ENCODE measurements around the gene PHACTR4. TPM values are rescaled to one million over a fixed set of nuclear protein-coding genes. Genes with fewer than 3 reads are reported as not detected.

The PHACTR4 gene
- total and polyA plus RNA-seq, 2 of the 13 experiments (the other 11 are each of a cell fraction or from before 2014, with no cell fraction given) = 13.9 to 17.1 TPM

DNA sequence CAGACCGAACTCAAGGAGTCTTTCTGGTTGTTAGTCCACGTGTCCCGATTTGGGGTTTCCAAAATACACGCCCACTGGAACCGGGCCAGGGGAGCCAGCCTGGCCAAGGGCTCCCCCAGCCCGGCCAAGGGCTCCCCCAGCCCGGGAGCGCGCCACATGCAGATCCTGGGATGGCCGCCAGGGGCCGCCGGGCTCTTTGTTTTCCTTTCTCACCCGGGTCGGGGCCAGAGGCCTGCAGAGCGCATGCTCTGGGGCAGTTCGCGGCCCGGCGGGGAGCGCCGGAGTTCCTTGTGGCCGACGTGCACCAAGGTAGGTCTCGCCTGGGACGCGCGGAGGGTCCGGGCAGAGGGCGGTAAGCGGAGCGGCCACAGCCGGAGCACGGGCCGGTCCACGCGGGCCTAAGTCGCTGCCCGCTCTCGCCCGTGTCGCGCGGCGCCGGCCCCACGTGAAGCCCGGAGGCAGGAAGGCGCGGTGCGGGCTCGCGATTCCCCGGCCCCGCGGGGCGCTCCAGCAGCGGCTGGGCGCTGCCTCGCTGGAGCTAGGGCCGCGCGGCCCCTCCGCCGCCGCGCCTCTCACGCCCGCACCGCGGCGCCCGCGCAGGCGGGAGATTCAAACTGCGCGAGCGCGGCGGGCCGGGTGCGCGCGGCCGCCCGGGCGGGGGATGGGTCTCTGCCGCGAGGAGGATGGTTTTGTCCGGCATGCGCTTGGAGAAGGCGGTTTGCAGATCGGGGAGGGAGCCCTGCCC, 148.6 kb downstream of the PHACTR4 start (continued):
- TF ChIP-seq, protein P1, sequence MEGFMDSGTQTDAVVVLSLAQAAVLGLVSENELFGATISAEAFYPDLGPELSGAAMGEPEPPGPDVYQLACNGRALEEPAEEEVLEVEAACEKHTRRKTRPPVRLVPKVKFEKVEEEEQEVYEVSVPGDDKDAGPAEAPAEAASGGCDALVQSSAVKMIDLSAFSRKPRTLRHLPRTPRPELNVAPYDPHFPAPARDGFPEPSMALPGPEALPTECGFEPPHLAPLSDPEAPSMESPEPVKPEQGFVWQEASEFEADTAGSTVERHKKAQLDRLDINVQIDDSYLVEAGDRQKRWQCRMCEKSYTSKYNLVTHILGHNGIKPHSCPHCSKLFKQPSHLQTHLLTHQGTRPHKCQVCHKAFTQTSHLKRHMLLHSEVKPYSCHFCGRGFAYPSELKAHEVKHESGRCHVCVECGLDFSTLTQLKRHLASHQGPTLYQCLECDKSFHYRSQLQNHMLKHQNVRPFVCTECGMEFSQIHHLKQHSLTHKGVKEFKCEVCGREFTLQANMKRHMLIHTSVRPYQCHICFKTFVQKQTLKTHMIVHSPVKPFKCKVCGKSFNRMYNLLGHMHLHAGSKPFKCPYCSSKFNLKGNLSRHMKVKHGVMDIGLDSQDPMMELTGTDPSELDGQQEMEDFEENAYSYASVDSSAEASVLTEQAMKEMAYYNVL (CRISPR knock-in tag; IDR thresholded peaks at IDR 0.05; ENCODE audit: borderline replicate concordance) = no peak
- TF ChIP-seq, protein P2, sequence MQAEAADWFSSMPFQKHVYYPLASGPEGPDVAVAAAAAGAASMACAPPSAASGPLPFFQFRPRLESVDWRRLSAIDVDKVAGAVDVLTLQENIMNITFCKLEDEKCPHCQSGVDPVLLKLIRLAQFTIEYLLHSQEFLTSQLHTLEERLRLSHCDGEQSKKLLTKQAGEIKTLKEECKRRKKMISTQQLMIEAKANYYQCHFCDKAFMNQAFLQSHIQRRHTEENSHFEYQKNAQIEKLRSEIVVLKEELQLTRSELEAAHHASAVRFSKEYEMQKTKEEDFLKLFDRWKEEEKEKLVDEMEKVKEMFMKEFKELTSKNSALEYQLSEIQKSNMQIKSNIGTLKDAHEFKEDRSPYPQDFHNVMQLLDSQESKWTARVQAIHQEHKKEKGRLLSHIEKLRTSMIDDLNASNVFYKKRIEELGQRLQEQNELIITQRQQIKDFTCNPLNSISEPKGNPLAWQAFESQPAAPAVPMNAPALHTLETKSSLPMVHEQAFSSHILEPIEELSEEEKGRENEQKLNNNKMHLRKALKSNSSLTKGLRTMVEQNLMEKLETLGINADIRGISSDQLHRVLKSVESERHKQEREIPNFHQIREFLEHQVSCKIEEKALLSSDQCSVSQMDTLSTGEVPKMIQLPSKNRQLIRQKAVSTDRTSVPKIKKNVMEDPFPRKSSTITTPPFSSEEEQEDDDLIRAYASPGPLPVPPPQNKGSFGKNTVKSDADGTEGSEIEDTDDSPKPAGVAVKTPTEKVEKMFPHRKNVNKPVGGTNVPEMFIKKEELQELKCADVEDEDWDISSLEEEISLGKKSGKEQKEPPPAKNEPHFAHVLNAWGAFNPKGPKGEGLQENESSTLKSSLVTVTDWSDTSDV (CRISPR knock-in tag; IDR thresholded peaks at IDR 0.05) = peak; percentile 10; the same call in 1 of the 2 replicates
- TF ChIP-seq ZNF33B (CRISPR knock-in tag; IDR thresholded peaks at IDR 0.05) (no peak), DNMT1 (CRISPR knock-in tag; IDR thresholded peaks at IDR 0.05) (peak; percentile 56; the same call in 1 of the 2 replicates), THAP11 (CRISPR knock-in tag; IDR thresholded peaks at IDR 0.05) (peak; percentile 55), RNF2 (conservative IDR thresholded peaks at IDR 0.05; ENCODE audit: low read depth) (no peak), MTERF4 (CRISPR knock-in tag; IDR thresholded peaks at IDR 0.05) (0 out of 2 replicates have a peak, but pooled peaks have one; percentile 22), SUZ12 (IDR thresholded peaks at IDR 0.05; ENCODE audit: low read depth, low read length) (no peak), RFX5 (IDR thresholded peaks at IDR 0.05; ENCODE audit: low read depth, low read length) (no peak), ZSCAN20 (CRISPR knock-in tag; IDR thresholded peaks at IDR 0.05; ENCODE audit: borderline replicate concordance) (no peak), ZNF275 (CRISPR knock-in tag; IDR thresholded peaks at IDR 0.05; ENCODE audit: borderline replicate concordance) (no peak), ZNF460 (CRISPR knock-in tag; IDR thresholded peaks at IDR 0.05; ENCODE audit: borderline replicate concordance) (no peak), ZNF180 (CRISPR knock-in tag; IDR thresholded peaks at IDR 0.05; ENCODE audit: borderline replicate concordance, low read depth) (no peak), ISX (CRISPR knock-in tag; conservative IDR thresholded peaks at IDR 0.05) (peak; percentile 74; the same call in 1 of the 2 replicates), MTA1 (CRISPR knock-in tag; IDR thresholded peaks at IDR 0.05; ENCODE audit: borderline replicate concordance) (no peak), ETV6 (CRISPR knock-in tag; conservative IDR thresholded peaks at IDR 0.05) (peak; percentile 23; the same call in 1 of the 2 replicates), MNT (IDR thresholded peaks at IDR 0.05) (0 out of 2 replicates have a peak, but pooled peaks have one; percentile 32)
- TF ChIP-seq, protein P3, sequence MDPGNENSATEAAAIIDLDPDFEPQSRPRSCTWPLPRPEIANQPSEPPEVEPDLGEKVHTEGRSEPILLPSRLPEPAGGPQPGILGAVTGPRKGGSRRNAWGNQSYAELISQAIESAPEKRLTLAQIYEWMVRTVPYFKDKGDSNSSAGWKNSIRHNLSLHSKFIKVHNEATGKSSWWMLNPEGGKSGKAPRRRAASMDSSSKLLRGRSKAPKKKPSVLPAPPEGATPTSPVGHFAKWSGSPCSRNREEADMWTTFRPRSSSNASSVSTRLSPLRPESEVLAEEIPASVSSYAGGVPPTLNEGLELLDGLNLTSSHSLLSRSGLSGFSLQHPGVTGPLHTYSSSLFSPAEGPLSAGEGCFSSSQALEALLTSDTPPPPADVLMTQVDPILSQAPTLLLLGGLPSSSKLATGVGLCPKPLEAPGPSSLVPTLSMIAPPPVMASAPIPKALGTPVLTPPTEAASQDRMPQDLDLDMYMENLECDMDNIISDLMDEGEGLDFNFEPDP (CRISPR knock-in tag; conservative IDR thresholded peaks at IDR 0.05) = no peak
